Measurements from ENCODE around the gene CEP55. TPM values are rescaled to one million over a fixed set of nuclear protein-coding genes. Genes with fewer than 3 reads are reported as not detected.
A peak's percentile ranks its signal among the peaks of the same experiment; 100 is the strongest.

The CEP55 gene
- total RNA-seq, 2 donors from 2014 or later: 0.24 to 1.7 TPM

GRCh38 chr10:93553482-93554315, 57.3 kb downstream of the CEP55 start:
- ATAC-seq: peak in 1 of 2 donors; percentile 70
- intact Hi-C loops (cut with DNase I): loop anchor here (5.0 to 10.0 kb wide), 3 partner anchors 124 to 261 kb away; no protein-coding TSS in a partner anchor

GRCh38 chr10:93554316-93554663, 57.9 kb downstream of the CEP55 start:
- no peak for ATAC-seq
- intact Hi-C loops (cut with DNase I): loop anchor here (5.0 to 10.0 kb wide), 3 partner anchors 123 to 261 kb away; no protein-coding TSS in a partner anchor
- DNase-seq: no peak

More at GRCh38 chr10:93553482-93554315, 57.3 kb downstream of the CEP55 start:
- no peak for DNase-seq

GRCh38 chr10:93554760-93555432, 58.5 kb downstream of the CEP55 start:
- DNase-seq (peak; percentile 81), ATAC-seq (peak; percentile 77 to 95)
- intact Hi-C loops (cut with DNase I): loop anchor here (5.0 to 10.0 kb wide), 3 partner anchors 122 to 260 kb away; no protein-coding TSS in a partner anchor

GRCh38 chr10:93559490-93559889, 63.1 kb downstream of the CEP55 start:
- ATAC-seq: no peak
- intact Hi-C loops (cut with DNase I): loop anchor here (10.0 kb wide), 2 partner anchors 125 to 255 kb away; no protein-coding TSS in a partner anchor
- no peak for DNase-seq

GRCh38 chr10:93560541-93560940, 64.1 kb downstream of the CEP55 start:
- ATAC-seq (no peak), DNase-seq (no peak)
- intact Hi-C loops (cut with DNase I): no loop called here

DNA sequence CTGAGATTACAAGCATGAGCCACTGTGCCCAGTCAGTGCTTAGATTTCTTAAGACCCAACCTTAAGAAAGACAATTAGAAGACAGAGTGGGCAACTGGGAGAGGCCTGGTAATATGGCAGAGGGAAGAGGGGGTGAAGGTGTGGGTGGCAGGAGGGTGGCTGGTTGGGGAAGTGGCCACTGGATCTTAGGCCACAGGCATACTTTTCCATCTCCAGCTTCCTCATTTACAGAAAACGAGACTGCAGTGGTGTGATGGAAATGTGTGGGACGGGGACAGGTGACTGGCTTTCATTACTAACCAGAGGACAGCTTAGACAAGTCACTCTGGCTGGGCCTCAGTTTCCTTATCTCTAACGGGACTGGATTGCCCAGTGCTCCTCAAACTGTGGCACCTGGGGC, 69.0 kb downstream of the CEP55 start:
- intact Hi-C loops (cut with DNase I): no loop called here
- peak in 1 of 2 donors; percentile 10 for ATAC-seq

GRCh38 chr10:93566435-93567276, 70.2 kb downstream of the CEP55 start, which contains the start of gene FFAR4:
Gene FFAR4 (plus strand): TSS chr10:93566665. CDS start chr10:93566721, 56 bp downstream.
- DNase-seq: peak; percentile 34
- peak; percentile 88 for ATAC-seq
- intact Hi-C loops (cut with DNase I): no loop called here

More for the DNA sequence above, 69.0 kb downstream of the CEP55 start:
- no peak for DNase-seq

GRCh38 chr10:93567277-93568104, 71.1 kb downstream of the CEP55 start:
- no peak for DNase-seq
- peak in 1 of 2 donors; percentile 4 for ATAC-seq
- intact Hi-C loops (cut with DNase I): no loop called here

GRCh38 chr10:93568105-93568390, 71.6 kb downstream of the CEP55 start:
- ATAC-seq: peak in 1 of 2 donors; percentile 21
- peak; percentile 27 for DNase-seq
- intact Hi-C loops (cut with DNase I): no loop called here

DNA sequence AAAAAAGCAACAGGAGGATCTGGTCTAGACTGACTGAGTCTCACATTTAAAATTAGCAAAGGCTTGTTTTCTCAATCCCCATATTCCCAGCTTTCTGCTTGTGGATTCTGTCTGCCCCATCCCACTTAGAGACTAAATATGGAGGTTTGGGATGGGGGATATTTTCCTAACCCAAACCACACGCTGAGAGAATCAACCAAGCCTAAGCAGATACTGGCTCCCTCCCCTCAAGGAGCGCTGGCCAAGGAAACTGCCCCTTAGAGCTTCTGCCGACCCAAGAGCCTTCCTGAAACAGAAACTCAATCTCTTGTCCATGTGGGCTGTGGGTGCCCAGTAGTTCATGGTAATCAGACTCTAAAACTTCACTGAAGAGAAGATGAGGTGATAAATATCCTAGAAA, 74.0 kb downstream of the CEP55 start:
- no peak for DNase-seq
- intact Hi-C loops (cut with DNase I): no loop called here
- ATAC-seq: no peak

DNA sequence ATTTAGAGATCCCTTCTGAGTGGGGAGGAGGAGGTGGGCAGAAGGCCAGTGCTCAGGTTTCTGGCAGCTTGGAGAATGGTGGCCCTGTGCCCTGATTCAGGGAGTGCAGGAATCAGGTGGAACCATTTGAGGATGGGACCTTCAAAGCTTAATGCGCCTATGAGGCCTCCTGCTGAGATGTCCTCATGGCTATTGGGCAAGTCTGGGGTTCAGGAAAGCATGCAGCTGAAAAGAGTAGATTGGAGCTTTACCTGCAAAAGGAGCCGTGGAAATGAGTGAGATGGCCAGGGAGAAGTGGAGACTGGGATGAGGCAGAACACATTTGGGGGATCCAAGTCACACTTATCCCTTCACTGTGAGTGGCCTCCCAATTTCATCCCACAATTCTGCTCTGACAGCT, 76.2 kb downstream of the CEP55 start:
- DNase-seq: no peak
- intact Hi-C loops (cut with DNase I): no loop called here
- ATAC-seq: no peak

DNA sequence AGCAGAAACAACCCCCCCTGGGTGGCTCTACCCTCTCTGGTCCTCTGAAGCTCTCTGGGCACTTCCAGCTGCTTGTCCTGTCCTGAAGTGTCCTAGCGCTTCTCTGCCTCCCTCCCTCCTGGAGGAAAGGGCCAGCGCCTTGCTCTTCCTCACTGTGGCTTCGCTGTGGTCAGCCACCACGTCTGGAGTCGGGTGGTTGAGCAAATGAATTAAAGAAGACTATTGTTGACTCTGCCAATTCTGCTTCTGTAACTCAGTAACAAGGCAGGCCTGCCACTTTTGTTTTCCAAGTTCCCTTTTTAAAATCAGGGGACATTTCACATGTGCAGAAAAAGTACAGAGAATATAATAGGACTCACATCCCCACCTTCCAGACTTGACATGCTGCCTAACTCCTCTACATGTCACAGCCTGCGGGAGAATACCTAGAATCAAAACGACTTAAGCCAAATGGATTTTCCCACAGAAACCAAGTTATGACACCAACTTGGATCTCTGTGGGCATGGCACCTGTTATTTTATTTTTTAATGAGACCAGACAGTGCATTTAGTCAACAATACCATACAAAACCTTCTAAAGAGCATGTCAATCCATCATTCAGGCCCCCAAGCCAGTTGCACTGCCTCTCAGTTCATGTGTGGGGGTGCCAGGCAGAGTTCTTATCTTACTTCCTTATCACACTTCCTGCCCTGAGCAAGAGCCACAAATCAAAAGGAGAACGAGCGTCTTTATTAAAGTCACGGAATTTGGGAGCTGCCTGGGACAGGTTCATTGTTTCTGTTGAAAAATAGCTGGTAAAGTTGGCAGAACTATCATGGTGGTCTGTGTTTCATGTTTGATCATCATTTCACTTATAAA, 76.9 kb downstream of the CEP55 start:
- DNase-seq: no peak
- intact Hi-C loops (cut with DNase I): no loop called here
- ATAC-seq: peak; percentile 61 to 80

- DNase-seq: no peak
- intact Hi-C loops (cut with DNase I): no loop called here
- ATAC-seq: no peak
These were observed 77.5 kb downstream of the CEP55 start for GRCh38 chr10:93573924-93574323.

- intact Hi-C loops (cut with DNase I): no loop called here
- DNase-seq (no peak), ATAC-seq (no peak)
These were observed 80.5 kb downstream of the CEP55 start for GRCh38 chr10:93576888-93577287.

GRCh38 chr10:93577565-93577964, 81.2 kb downstream of the CEP55 start:
- intact Hi-C loops (cut with DNase I): no loop called here
- DNase-seq (no peak), ATAC-seq (no peak)
